Activated CD8-positive, alpha-beta T cell treated with anti-CD3 and anti-CD28 coated beads, Interleukin-2, amount 10 ng/mL, durations not matched to agents 7 days and 5 days (primary cell): ENCODE measurements around the gene SF3A1. TPM values are rescaled to one million over a fixed set of nuclear protein-coding genes. Genes with fewer than 3 reads are reported as not detected.
A peak's percentile ranks its signal among the peaks of the same experiment; 100 is the strongest.

ENCODE experiments used
- ATAC-seq: fragments of 150-1000 bp; cut with Tn5 transposase; one replicate; pipeline ENCODE4 v1.10.0; 2021; ENCODE audit warnings: moderate library complexity
- CTCF ChIA-PET: fragments of 350-600 bp; sonication (Branson Sonifier 250); formaldehyde crosslinking; loops from one replicate; lab custom pipeline; 2021; ENCODE audit warnings: antibody characterized with exemption; lab: Charles Lee
- POLR2A ChIA-PET: fragments of 350-600 bp; sonication (Branson Sonifier 250); formaldehyde crosslinking; loops from one replicate; lab custom pipeline; 2021; ENCODE audit warnings: antibody characterized with exemption; lab: Charles Lee
- DNase-seq: peaks from one replicate; pipeline ENCODE4 v3.0.0-alpha.2; 2020
- H3K27ac Mint-ChIP-seq: one replicate; pipeline ENCODE4 v1.8.0; 2021; ENCODE audit warnings: mild to moderate bottlenecking, mixed read lengths
- H3K27me3 Mint-ChIP-seq: one replicate; pipeline ENCODE4 v1.8.0; 2021; ENCODE audit warnings: low read depth, mixed read lengths
- H3K36me3 Mint-ChIP-seq: one replicate; pipeline ENCODE4 v1.8.0; 2021; ENCODE audit warnings: low read depth, mixed read lengths
- H3K4me1 Mint-ChIP-seq: one replicate; pipeline ENCODE4 v1.8.0; 2021; ENCODE audit warnings: low read depth, mixed read lengths
- H3K4me3 Mint-ChIP-seq: one replicate; pipeline ENCODE4 v1.8.0; 2021; ENCODE audit warnings: mild to moderate bottlenecking, mixed read lengths
- H3K9me3 Mint-ChIP-seq: one replicate; pipeline ENCODE4 v1.8.0; 2022; ENCODE audit warnings: mixed read lengths; ENCODE audit not compliant: insufficient read depth
- total RNA-seq, 2 experiments: library from RNA; stranded (reverse); gene quantifications; one replicate each; pipeline ENCODE4 v1.2.3, GENCODE V29; 2021

Gene SF3A1
- total RNA-seq, 2 experiments from 2014 or later, result 211 to 246 TPM

GRCh38 chr22:30324014-30324730 lies 32.5 kb downstream of the SF3A1 start:
- H3K4me1 Mint-ChIP-seq, result peaks cover 72% of the 10 kb centered on the region
- ChIA-PET POLR2A (interaction anchor here (0.6 to 9.5 kb wide), 7 partner anchors 8 to 35 kb away, joined by 3 to 101 read pairs (median 6); partner anchors contain the start of genes CASTOR1, CCDC157 and SF3A1), CTCF (interaction anchor here (0.9 to 4.6 kb wide), 10 partner anchors 7 to 67 kb away, joined by 3 to 55 read pairs (median 6); partner anchors contain the start of genes CASTOR1 and RNF215)
- peak overlapping the region; percentile 76 for H3K27ac Mint-ChIP-seq
- peaks cover 5% of the 10 kb centered on the region for H3K9me3 Mint-ChIP-seq
- peak; percentile 87 for DNase-seq
- peak overlapping the region; percentile 87 for H3K4me3 Mint-ChIP-seq
- peaks cover 64% of the 10 kb centered on the region for H3K36me3 Mint-ChIP-seq
- ATAC-seq, result peak; percentile 31
- H3K27me3 Mint-ChIP-seq, result no peaks in the 10 kb centered on the region

GRCh38 chr22:30323246-30323645 lies 33.4 kb downstream of the SF3A1 start:
- ChIA-PET POLR2A (interaction anchor here (0.8 to 9.5 kb wide), 3 partner anchors 19 to 34 kb away, joined by 4 to 101 read pairs (median 50); partner anchors contain the start of genes CASTOR1, CCDC157 and SF3A1), CTCF (interaction anchor here (0.9 to 2.6 kb wide), 4 partner anchors 10 to 68 kb away, joined by 4 to 18 read pairs (median 6); partner anchors contain the start of gene CASTOR1)
- no peak overlapping the region for H3K27ac Mint-ChIP-seq
- H3K27me3 Mint-ChIP-seq, result no peaks in the 10 kb centered on the region
- H3K36me3 Mint-ChIP-seq, result peaks cover 67% of the 10 kb centered on the region
- peaks cover 5% of the 10 kb centered on the region for H3K9me3 Mint-ChIP-seq
- ATAC-seq (no peak), DNase-seq (no peak)
- no peak overlapping the region for H3K4me3 Mint-ChIP-seq
- H3K4me1 Mint-ChIP-seq, result peaks cover 78% of the 10 kb centered on the region

DNA sequence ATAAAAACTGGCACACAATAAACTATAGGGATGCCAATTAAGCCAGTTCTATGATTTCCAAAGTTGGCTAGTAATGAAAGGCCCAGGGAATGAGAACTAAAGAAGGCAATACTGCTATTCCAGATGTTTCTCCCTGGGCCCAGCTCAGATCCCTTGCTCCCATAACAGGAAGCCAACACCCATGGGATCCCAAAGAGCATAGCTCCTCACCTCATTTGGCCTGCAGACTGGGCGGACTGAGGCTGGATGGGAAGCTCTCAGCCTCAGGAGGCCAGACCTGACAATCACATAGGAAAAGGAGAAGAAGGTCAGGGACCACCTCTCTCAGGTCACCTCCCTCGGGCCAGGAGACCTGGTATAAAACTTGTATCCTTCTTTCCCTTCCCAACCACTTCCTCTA lies 35.2 kb downstream of the SF3A1 start:
- POLR2A ChIA-PET, result interaction anchor here (1.3 to 9.5 kb wide), 2 partner anchors 17 to 35 kb away, joined by 6 to 101 read pairs; partner anchors contain the start of genes CCDC157 and SF3A1
- Mint-ChIP-seq H3K27ac (no peak overlapping the region), H3K9me3 (peaks cover 5% of the 10 kb centered on the region), H3K36me3 (peaks cover 76% of the 10 kb centered on the region), H3K4me3 (no peak overlapping the region), H3K27me3 (no peaks in the 10 kb centered on the region), H3K4me1 (peaks cover 80% of the 10 kb centered on the region)
- DNase-seq, result no peak
- ATAC-seq, result no peak
- CTCF ChIA-PET, result no interaction called here

DNA sequence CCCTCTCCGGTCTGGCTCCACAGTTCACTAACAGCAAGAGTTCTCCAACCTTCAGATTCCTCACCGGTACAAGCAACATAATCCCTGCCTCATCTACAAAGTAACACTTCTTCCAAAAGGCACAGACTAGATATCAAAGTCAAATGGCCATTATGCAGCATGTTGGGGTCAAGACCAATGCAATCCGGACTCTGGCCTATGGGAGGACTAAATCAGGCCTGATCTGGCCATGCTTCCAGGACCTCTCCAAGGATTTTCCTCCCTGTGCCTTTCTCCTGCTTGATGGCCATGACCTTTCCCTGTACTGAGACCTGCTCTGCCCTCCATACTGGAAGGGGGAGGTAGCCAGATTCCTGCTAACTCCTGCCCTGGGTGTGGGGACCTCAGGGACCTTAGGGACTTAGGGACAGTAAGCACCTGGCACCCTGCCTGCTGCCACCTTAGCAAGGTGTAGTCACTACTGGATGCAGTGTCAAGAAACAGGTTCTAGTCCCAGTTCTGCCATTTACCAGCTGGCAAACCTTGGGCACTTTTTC lies 36.6 kb downstream of the SF3A1 start:
- ATAC-seq (no peak), DNase-seq (no peak)
- H3K4me3 Mint-ChIP-seq, result no peak overlapping the region
- no peaks in the 10 kb centered on the region for H3K27me3 Mint-ChIP-seq
- H3K9me3 Mint-ChIP-seq, result peaks cover 5% of the 10 kb centered on the region
- ChIA-PET CTCF (interaction anchor here (1.0 to 7.7 kb wide), 3 partner anchors 10 to 31 kb away, joined by 3 to 68 read pairs (median 4); partner anchors contain the start of gene CASTOR1), POLR2A (interaction anchor here (9.5 kb wide), 1 partner anchor 16 kb away, joined by 101 read pairs; no protein-coding TSS in a partner anchor)
- H3K4me1 Mint-ChIP-seq, result peaks cover 86% of the 10 kb centered on the region
- H3K27ac Mint-ChIP-seq, result no peak overlapping the region
- H3K36me3 Mint-ChIP-seq, result peaks cover 81% of the 10 kb centered on the region

DNA sequence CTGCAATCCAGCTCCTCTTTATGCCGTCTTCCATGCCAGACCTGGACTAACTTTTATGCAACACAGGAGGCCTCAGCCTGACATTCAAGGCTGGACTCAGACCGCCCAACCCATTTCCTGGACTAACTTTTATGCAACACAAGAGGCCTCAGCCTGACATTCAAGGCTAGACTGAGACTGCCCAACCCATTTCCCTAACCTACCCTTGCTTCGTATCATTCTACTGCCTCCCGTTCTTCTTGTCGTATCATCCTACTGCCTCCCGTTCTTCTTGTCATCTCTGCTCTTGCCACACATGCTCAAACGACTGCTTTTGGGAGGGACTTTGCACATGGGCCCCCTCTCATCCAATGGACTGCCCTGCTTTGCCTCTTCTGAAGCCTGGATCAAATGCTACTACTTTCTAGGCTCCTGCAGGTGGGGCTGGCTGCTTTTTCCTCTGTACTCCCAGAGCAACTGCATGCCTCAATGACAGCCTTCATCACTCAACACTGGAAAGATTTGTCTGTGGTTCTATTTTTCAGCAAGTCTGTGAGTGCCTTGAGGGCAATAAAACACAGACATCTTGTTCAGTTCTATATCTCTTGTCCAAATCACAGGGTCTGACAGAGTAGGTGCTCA lies 37.8 kb downstream of the SF3A1 start:
- no peaks in the 10 kb centered on the region for H3K27me3 Mint-ChIP-seq
- peaks cover 86% of the 10 kb centered on the region for H3K4me1 Mint-ChIP-seq
- H3K27ac Mint-ChIP-seq, result peak overlapping the region; percentile 12
- DNase-seq (no peak), ATAC-seq (no peak)
- ChIA-PET POLR2A (no interaction called here), CTCF (interaction anchor here (0.6 to 7.7 kb wide), 5 partner anchors 9 to 30 kb away, joined by 3 to 68 read pairs (median 4); partner anchors contain the start of gene CASTOR1)
- no peak overlapping the region for H3K4me3 Mint-ChIP-seq
- H3K9me3 Mint-ChIP-seq, result peaks cover under 1% of the 10 kb centered on the region
- peaks cover 76% of the 10 kb centered on the region for H3K36me3 Mint-ChIP-seq

DNA sequence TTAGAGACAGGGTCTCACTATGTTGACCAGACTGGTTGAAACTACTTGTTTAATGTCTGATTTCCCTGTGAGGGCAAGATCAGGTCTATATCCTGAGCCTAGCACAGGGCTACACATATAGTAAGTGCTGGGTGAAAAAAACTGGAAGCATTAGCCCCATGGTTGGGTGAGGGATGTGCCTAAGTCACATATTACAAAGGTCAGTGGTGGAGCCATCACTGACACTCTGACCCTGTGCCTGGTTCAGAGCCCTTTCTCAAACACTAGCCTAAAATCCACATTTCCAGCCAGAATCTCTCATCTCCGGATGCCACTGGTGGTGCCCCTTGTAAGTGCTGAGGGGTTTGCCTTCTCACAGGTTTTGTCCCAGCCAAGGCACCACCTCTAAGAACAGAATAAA lies 38.9 kb downstream of the SF3A1 start:
- H3K27ac Mint-ChIP-seq, result no peak overlapping the region
- H3K4me3 Mint-ChIP-seq, result no peak overlapping the region
- peaks cover 73% of the 10 kb centered on the region for H3K36me3 Mint-ChIP-seq

DNA sequence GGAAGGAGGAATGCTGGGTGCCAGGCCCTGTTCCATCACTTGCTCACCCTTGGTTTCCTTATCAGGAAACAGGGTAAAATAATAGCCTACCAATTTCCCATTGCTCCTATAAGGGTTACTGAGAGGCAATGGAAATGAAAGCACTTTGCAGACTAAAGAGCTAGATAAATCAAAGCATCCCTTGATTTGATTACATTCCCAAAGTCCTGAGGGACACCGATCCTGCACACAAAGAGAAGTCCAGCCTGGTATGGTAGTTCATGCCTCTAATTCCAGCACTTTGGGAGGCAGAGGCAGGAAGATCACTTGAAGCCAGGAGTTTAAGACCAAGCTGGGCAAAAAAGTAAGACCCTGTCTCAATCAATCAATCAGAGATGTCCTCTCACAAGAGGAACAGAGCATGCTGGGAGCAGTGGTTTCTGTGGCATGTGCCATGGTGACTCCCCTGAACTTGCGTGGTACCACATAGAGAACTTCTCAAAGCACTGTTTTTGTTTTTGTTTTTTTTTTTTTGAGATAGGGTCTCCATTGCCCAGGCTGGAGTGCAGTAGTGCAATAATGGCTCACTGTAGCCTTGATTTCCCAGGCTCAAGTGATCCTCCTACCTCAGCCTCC lies 40.6 kb downstream of the SF3A1 start:
- CTCF ChIA-PET, result interaction anchor here (0.7 to 7.7 kb wide), 5 partner anchors 9 to 75 kb away, joined by 3 to 68 read pairs (median 4); partner anchors contain the start of genes CASTOR1 and TBC1D10A
- POLR2A ChIA-PET, result interaction anchor here (1.2 to 3.0 kb wide), 5 partner anchors 9 to 40 kb away, joined by 3 to 14 read pairs (median 7); partner anchors contain the start of genes CASTOR1, CCDC157, SF3A1 and TBC1D10A
- peaks cover 75% of the 10 kb centered on the region for H3K36me3 Mint-ChIP-seq
- no peak overlapping the region for H3K4me3 Mint-ChIP-seq
- DNase-seq (no peak), ATAC-seq (no peak)
- no peaks in the 10 kb centered on the region for H3K27me3 Mint-ChIP-seq
- H3K27ac Mint-ChIP-seq, result peak overlapping the region; percentile 64
- H3K4me1 Mint-ChIP-seq, result peaks cover 91% of the 10 kb centered on the region
- no peaks in the 10 kb centered on the region for H3K9me3 Mint-ChIP-seq

More for the DNA sequence above, 38.9 kb downstream of the SF3A1 start:
- no peaks in the 10 kb centered on the region for H3K9me3 Mint-ChIP-seq
- DNase-seq, result no peak
- ChIA-PET CTCF (interaction anchor here (0.5 to 7.7 kb wide), 4 partner anchors 7 to 121 kb away, joined by 3 to 68 read pairs (median 4); partner anchors contain the start of gene CASTOR1), POLR2A (interaction anchor here (0.6 to 1.7 kb wide), 2 partner anchors 9 to 11 kb away, joined by 3 to 7 read pairs; partner anchors contain the start of gene TBC1D10A)
- H3K27me3 Mint-ChIP-seq, result no peaks in the 10 kb centered on the region
- no peak for ATAC-seq
- H3K4me1 Mint-ChIP-seq, result peaks cover 84% of the 10 kb centered on the region

- no peak overlapping the region for H3K4me3 Mint-ChIP-seq
- peaks cover 92% of the 10 kb centered on the region for H3K4me1 Mint-ChIP-seq
- ATAC-seq, result peak; percentile 43
- no peak overlapping the region for H3K27ac Mint-ChIP-seq
- H3K9me3 Mint-ChIP-seq, result no peaks in the 10 kb centered on the region
- DNase-seq, result no peak
- no peaks in the 10 kb centered on the region for H3K27me3 Mint-ChIP-seq
- CTCF ChIA-PET, result interaction anchor here (0.8 to 7.7 kb wide), 5 partner anchors 10 to 109 kb away, joined by 3 to 68 read pairs (median 5); partner anchors contain the start of genes CASTOR1 and RNF215
- peaks cover 71% of the 10 kb centered on the region for H3K36me3 Mint-ChIP-seq
- POLR2A ChIA-PET, result interaction anchor here (0.7 to 3.6 kb wide), 6 partner anchors 9 to 42 kb away, joined by 3 to 14 read pairs (median 8); partner anchors contain the start of genes CASTOR1, CCDC157 and SF3A1
Measured at GRCh38 chr22:30314915-30315314, 41.8 kb downstream of the SF3A1 start.

DNA sequence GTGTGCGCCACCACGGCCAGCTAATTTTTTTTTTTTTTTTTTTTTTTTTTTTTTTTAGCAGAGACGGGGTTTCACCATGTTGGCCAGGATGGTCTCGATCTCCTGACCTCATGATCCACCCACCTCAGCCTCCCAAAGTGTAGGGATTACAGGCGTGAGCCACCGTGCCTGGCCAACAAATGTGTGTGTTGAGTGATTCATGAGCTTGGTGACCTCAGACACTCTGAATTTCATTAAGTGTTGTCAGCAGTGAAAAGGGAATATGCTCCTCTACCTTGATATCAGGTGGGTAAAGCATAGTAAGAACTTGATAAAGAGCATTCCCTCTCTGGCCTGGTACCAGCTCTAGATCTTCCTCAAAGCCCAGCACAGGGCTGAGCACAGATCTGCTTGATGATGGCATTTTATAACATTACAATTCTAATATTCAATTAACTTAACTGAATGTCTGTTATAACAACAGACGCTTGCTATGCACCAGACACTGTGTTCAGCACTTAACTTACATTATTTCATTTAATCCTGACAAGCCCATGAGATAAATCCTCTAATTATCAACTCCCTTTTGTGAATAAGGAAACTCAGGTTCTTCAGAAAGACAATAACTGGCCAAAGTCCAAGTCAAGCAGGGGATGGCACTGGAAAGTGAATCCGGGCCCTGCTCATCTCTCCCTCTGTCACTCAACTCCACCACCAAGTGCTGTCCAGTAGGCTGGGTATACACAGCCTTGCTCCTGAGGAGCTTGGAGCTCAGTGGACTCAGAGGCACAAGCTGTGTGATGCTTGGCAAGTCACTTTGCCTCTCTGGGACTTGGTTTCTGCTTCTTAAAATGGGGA lies 42.9 kb downstream of the SF3A1 start:
- ChIA-PET POLR2A (interaction anchor here (0.6 to 3.6 kb wide), 5 partner anchors 14 to 43 kb away, joined by 3 to 13 read pairs (median 3); partner anchors contain the start of genes CASTOR1, CCDC157 and SF3A1), CTCF (interaction anchor here (0.8 to 7.7 kb wide), 6 partner anchors 10 to 110 kb away, joined by 3 to 68 read pairs (median 5); partner anchors contain the start of genes CASTOR1 and RNF215)
- Mint-ChIP-seq H3K4me3 (no peak overlapping the region), H3K4me1 (peaks cover 92% of the 10 kb centered on the region), H3K36me3 (peaks cover 63% of the 10 kb centered on the region), H3K27ac (peak overlapping the region; percentile 39), H3K9me3 (no peaks in the 10 kb centered on the region), H3K27me3 (no peaks in the 10 kb centered on the region)
- ATAC-seq (no peak), DNase-seq (no peak)

DNA sequence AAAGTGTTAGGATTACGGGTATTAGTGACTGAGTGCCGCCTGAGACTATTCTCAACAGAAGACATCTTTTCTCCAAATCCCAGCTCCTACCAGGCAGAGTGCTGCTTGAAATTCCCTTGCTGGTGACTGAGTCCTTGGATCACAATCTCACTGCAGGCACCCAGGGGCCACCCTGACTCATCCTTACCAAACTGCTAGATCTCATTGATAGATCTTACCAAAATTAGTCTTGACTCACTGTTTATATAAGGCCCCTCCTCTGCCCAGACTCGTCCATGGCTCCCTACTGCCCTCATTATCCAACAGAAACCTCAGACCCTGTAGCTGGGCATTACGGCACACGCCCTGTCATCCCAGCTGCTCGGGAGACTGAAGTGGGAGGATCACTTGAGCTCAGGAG lies 44.6 kb downstream of the SF3A1 start:
- H3K27ac Mint-ChIP-seq, result peak overlapping the region; percentile 76
- POLR2A ChIA-PET, result interaction anchor here (1.0 to 3.6 kb wide), 3 partner anchors 23 to 45 kb away, joined by 3 to 13 read pairs (median 3); partner anchors contain the start of genes CASTOR1, CCDC157 and SF3A1
- H3K27me3 Mint-ChIP-seq, result no peaks in the 10 kb centered on the region
- ATAC-seq (no peak), DNase-seq (no peak)
- peaks cover 60% of the 10 kb centered on the region for H3K36me3 Mint-ChIP-seq
- H3K4me1 Mint-ChIP-seq, result peaks cover 93% of the 10 kb centered on the region
- H3K4me3 Mint-ChIP-seq, result no peak overlapping the region
- H3K9me3 Mint-ChIP-seq, result no peaks in the 10 kb centered on the region
- CTCF ChIA-PET, result interaction anchor here (1.2 to 7.7 kb wide), 6 partner anchors 10 to 79 kb away, joined by 3 to 68 read pairs (median 3); partner anchors contain the start of genes CASTOR1, RNF215 and TBC1D10A
